GM18508 (cell line): ENCODE data around the gene SSBP3.
"Not testable (repeated sequence)": the region's sequence is repeated elsewhere in the genome, so short reads cannot be mapped to it uniquely, and the experiment has no call there.

Experiments used
- ATAC-seq: cut with Tn5 transposase; IDR thresholded peaks from one replicate; pipeline ENCODE4 v1.9.1; 2021; ENCODE audit warnings: moderate number of reproducible peaks; ENCODE audit not compliant: insufficient read depth, unreplicated experiment

Gene SSBP3

GRCh38 chr1:54406339-54407153 is at the start of gene SSBP3:
Gene SSBP3 (minus strand): TSS chr1:54406394.
- ATAC-seq = no peak

DNA sequence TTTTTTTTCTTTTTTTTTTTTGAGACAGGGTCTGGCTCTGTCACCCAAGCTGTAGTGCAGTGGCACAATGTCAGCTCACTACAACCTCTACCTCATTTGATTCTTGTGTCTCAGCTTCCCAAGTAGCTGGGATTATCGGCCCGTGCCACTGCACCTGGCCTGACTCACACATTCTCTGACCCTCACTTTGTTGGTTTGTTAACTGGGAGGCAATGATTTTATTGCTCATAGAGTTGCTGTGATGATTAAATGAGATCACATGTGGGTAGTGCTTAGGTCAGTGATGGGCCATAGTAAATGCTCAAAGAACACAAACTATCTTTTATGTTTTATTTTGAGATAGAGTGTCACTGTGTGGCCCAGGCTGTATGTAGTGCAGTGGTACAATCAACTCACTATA is 47.3 kb upstream of the SSBP3 start:
- no peak for ATAC-seq

- ATAC-seq = no peak
Observed at GRCh38 chr1:54453022-54453421, 46.8 kb upstream of the SSBP3 start.

DNA sequence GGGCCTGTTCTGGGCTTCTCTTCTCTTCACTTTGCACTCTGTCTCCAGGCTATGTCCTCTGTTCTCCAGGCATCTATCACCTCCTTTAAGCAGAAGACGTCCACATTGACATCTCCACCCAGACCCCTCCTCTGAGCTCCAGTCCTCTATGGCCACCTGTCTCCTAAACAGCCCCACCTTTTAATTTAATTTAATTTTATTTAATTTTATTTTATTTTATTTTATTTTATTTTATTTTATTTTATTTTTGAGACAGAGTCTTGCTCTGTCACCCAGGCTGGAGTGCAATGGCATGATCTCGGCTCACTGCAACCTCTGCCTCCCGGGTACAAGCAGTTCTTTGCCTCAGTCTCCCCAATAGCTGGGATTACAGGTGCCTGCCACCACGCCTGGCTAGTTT is 43.2 kb upstream of the SSBP3 start:
- not testable (repeated sequence) for ATAC-seq

- ATAC-seq = not testable (repeated sequence)
Observed at GRCh38 chr1:54448801-54449200, 42.6 kb upstream of the SSBP3 start.

- not testable (repeated sequence) for ATAC-seq
Observed at GRCh38 chr1:54447081-54447480, 40.9 kb upstream of the SSBP3 start.

DNA sequence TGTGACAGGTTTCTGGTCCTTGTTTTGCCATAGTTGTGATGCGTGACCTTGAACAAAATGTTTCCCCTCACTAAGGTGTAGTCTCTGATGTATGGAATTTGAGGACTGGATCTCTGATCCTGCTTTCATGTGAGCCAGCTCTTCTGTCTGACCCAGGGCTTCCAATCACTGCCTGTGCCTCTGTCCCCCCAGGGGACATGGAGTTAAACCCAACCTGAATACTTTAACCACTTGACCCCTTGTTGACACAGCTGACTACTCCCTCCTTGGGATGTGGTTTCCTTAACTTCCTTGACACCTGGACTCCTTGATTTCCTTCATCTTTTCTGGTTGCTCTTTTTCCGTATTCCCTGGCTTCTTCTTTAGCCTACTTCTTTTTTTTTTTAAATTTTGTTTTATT is 36.0 kb upstream of the SSBP3 start:
- no peak for ATAC-seq

GRCh38 chr1:54439550-54440223 is 33.5 kb upstream of the SSBP3 start:
- no peak for ATAC-seq

- no peak for ATAC-seq
Observed at GRCh38 chr1:54437783-54438182, 31.6 kb upstream of the SSBP3 start.

DNA sequence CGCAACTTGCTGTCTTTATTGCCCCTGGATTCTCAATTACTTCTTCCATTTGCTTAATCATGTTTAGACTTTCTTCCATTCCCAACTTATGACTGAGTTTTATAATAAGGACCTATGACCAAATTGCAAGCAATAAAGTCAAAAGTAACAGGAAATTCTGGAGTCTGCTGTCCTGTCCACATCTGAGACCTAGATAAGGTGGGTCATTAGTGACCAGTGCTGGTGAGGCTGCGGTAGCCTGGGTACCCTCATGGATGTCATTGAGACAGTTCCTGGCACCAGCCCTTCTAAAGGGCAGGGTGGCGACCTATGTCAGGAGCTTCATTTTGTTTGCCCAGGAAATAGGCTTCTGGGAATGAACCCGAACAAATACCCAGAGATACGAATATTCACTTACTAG is 30.6 kb upstream of the SSBP3 start:
- ATAC-seq = no peak

DNA sequence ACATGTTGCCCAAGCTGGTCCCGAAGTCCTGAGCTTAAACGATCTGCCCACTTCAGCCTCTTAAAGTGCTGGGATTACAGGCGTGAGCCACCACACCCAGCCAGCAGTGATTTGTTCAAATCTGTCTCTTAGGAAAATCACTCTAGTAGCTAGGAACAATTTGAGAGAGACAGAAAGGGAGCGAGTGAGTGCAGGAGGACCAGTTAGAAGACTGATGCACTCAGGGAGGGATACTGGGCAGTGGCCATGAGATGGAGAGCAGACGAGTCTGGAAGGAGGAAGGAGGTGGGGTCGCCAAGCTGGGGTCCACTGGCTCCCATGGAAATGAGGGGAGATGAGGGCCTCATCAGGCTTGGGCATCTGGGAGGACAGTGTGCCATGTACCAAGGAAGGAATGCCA is 23.6 kb upstream of the SSBP3 start:
- no peak for ATAC-seq

DNA sequence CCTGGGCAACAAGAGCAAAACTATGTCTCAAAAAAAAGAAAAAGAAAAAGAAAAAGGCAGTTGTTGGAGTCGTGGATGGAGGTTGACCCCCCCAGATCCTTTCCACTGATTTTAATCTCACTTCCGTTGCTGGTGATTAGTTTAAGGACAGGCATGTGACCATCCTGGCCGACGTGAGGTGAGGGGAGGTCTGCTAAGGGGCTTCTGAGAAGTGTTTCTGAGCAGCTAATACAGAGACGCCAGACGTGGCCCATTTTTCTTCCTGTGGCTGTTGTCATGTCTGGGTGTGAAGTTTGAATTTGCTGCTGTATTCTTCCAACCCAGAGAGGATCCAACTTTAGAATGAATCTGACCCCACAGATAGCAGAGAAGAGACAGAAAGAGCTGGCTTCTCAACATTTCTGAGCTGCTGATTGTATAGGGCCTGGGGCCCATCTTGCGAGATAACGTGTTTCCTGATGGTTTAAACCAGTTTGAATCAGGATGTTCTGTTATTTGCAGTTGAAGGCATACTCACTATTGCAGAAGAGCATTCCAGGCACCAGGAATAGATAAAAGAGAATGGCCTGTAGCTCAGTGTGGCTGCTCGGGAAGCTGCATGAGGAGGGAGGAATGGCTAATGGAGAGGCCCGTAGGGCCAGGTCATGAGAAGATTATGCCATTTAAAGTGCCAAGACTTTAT is 22.8 kb upstream of the SSBP3 start:
- no peak for ATAC-seq

DNA sequence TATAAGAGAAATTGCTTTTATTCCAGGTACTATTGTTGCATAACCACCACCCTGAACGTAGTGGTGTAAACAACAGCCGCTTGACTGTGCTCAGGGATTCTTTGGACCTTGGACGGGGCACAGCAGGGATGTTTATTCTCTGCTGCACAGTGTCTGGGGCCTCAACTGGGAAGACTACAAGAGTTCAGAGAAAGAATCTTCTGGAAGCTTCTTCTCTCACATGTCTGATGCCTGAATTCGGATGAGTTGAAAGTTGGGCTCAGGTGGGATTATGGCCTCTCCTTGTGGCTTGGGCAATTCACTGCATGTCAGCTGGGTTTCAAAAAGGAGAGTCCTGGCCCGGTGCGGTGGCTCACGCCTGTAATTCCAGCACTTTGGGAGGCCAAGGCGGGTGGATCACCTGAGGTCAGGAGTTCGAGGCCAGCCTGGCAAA is 19.0 kb upstream of the SSBP3 start:
- no peak for ATAC-seq

DNA sequence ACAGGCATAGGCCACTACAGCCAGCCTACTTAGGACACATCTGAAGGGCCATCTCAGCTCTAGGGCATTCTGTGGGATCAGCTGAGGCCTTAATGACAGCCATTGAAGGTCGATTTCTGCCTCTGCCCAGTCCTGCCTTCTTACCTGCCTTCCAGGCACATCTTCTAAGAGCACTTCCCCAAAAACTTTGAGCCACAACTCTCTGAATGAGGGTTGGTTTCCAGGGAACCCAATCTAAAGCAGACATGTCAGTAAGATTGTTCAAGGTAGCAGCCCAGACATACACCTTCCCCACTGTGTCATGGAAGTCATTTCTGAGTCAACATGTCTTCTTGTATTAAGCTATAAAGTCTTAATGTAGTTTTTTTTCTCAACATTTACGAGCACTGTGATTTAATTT is 18.2 kb upstream of the SSBP3 start:
- no peak for ATAC-seq

- no peak for ATAC-seq
Observed at GRCh38 chr1:54421101-54421504, 14.9 kb upstream of the SSBP3 start.

DNA sequence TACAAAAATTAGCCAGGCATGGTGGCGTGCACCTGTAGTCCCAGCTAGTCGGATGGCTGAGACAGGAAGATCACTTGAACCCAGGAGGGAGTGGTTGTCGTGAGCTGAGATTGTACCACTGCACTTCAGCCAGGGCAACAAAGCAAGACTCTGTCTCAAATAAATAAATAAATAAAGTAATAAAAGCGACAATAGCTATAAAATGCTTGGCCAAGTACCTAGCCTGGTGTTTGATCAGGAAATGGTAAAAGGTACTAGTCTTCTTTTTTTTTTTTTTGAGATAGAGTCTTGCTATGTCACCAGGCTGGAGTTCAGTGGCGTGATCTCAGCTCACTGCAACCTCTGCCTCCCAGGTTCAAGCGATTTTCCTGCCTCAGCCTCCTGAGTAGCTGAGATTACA is 12.4 kb upstream of the SSBP3 start:
- ATAC-seq = not testable (repeated sequence)

GRCh38 chr1:54417123-54417522 is 10.9 kb upstream of the SSBP3 start:
- ATAC-seq = no peak

DNA sequence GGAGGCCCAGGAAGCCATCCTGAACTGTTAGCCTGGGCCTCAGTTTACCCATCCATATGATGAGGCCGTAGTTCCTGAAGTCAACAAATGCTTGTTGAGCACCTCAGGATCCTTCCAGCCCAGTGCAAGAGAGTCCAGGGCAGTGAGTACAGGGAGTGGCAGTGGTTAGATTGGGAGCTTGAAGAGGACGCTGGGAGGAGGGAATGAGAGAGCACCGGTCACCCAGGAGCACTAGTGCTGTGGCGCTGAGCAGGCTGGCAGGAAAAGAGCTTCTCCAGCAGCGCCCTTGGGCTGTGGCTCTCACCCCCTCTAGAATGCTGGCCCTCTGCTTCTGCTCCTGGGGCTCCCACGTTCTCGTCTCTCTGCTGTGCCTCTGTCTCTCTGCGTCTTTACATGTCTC is 10.2 kb upstream of the SSBP3 start:
- ATAC-seq = no peak

DNA sequence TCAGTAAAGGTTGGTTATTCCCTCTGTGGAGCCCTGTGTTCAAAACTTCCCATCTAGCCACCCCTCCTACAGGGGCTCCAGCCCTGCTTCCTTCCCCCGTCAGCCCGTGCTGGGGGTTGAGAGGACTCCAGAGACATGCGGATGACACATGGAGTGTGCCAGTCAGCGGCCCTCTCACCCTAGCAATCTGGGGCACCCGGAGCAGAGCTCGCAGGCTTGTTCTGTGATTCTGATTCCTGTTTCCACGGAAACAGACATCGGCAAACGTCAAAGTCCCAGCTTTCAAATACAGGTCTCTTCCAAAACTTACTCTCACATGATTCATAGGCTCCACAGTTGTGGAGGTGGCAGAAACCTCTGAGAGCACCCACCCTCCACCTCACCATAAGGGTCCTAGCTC is 9.8 kb upstream of the SSBP3 start:
- no peak for ATAC-seq

GRCh38 chr1:54415533-54415932 is 9.3 kb upstream of the SSBP3 start:
- no peak for ATAC-seq

GRCh38 chr1:54413732-54414131 is 7.5 kb upstream of the SSBP3 start:
- ATAC-seq = no peak
